Measurements from ENCODE around the gene COLEC12. TPM values are rescaled to one million over a fixed set of nuclear protein-coding genes. Genes with fewer than 3 reads are reported as not detected.

COLEC12 gene
- total RNA-seq, 6 donors from 2014 or later = 29.3 to 72.2 (median 47.0) TPM

GRCh38 chr18:427005-427404 is 73.5 kb downstream of the COLEC12 start:
- peak in 1 of 2 donors; percentile 76 for ATAC-seq (ENCODE audit: low FRiP score in 2 of 2)

GRCh38 chr18:425106-425745 is 75.3 kb downstream of the COLEC12 start:
- H3K27ac ChIP-seq = no peak overlapping the region
- no peaks in the 10 kb centered on the region for H3K9me3 ChIP-seq
- H3K4me1 ChIP-seq = peaks cover 0 to 13% (median 0%) of the 10 kb centered on the region in 4 donors
- no peak overlapping the region for H3K4me3 ChIP-seq
- ATAC-seq (ENCODE audit: low FRiP score in 2 of 2) (no peak), DNase-seq (no peak)
- TF ChIP-seq POLR2AphosphoS5 (IDR thresholded peaks at IDR 0.05) = no peak
- no peak for TF ChIP-seq CTCF (IDR thresholded peaks at IDR 0.05)
- no peak for TF ChIP-seq POLR2A (IDR thresholded peaks at IDR 0.05)
- no peak for TF ChIP-seq EP300 (IDR thresholded peaks at IDR 0.05)
- 77 to 82% methylated on average over 7 of the region's 7 CpGs for WGBS, 2 donors
- no peaks in the 10 kb centered on the region for H3K27me3 ChIP-seq
- H3K36me3 ChIP-seq = no peaks in the 10 kb centered on the region

More at GRCh38 chr18:427005-427404, 73.5 kb downstream of the COLEC12 start:
- Histone ChIP-seq H3K27me3 (no peaks in the 10 kb centered on the region), H3K36me3 (no peaks in the 10 kb centered on the region), H3K4me1 (peaks cover 0 to 2% (median 0%) of the 10 kb centered on the region in 4 donors), H3K9me3 (no peaks in the 10 kb centered on the region), H3K4me3 (no peak overlapping the region), H3K27ac (no peak overlapping the region)
- WGBS, 2 donors = 92 to 93% methylated on average over 8 of the region's 8 CpGs
- DNase-seq = no peak
- TF ChIP-seq EP300 (IDR thresholded peaks at IDR 0.05) (no peak), POLR2A (IDR thresholded peaks at IDR 0.05) (no peak), POLR2AphosphoS5 (IDR thresholded peaks at IDR 0.05) (no peak), CTCF (IDR thresholded peaks at IDR 0.05) (no peak)

- DNase-seq = peak in 1 of 2 donors; percentile 45
- no peak overlapping the region for H3K27ac ChIP-seq
- H3K9me3 ChIP-seq = no peaks in the 10 kb centered on the region
- H3K4me3 ChIP-seq = no peak overlapping the region
- peaks cover 0 to 13% (median 0%) of the 10 kb centered on the region in 4 donors for H3K4me1 ChIP-seq
- H3K27me3 ChIP-seq = no peaks in the 10 kb centered on the region
- ATAC-seq (ENCODE audit: low FRiP score in 2 of 2) = no peak
- 55 to 66% methylated on average over 5 of the region's 5 CpGs for WGBS, 2 donors
- TF ChIP-seq CTCF (IDR thresholded peaks at IDR 0.05) = no peak
- no peaks in the 10 kb centered on the region for H3K36me3 ChIP-seq
These were observed 75.8 kb downstream of the COLEC12 start for GRCh38 chr18:424668-425067.

GRCh38 chr18:424071-424661 is 76.3 kb downstream of the COLEC12 start:
- DNase-seq (no peak), ATAC-seq (ENCODE audit: low FRiP score in 2 of 2) (peak in 1 of 2 donors; percentile 62)
- WGBS, 2 donors = 82 to 86% methylated on average over 7 of the region's 7 CpGs

More at GRCh38 chr18:424071-424661, 76.3 kb downstream of the COLEC12 start:
- Histone ChIP-seq H3K27ac (no peak overlapping the region), H3K4me3 (no peak overlapping the region), H3K36me3 (no peaks in the 10 kb centered on the region), H3K4me1 (peaks cover 0 to 13% (median 0%) of the 10 kb centered on the region in 4 donors), H3K27me3 (no peaks in the 10 kb centered on the region), H3K9me3 (no peaks in the 10 kb centered on the region)
- TF ChIP-seq POLR2AphosphoS5 (IDR thresholded peaks at IDR 0.05) (no peak), POLR2A (IDR thresholded peaks at IDR 0.05) (no peak), CTCF (IDR thresholded peaks at IDR 0.05) (no peak), EP300 (IDR thresholded peaks at IDR 0.05) (no peak)
